ENCODE measurements around the gene SMPD1.

GRCh38 chr11:6427516-6427915 lies 37.2 kb downstream of the SMPD1 start:
- no peak for TF ChIP-seq CTCF (IDR thresholded peaks at IDR 0.05)
- no peak for TF ChIP-seq POLR2AphosphoS5 (IDR thresholded peaks at IDR 0.05; ENCODE audit: insufficient read depth in 1 of 2, low read depth in 1 of 2)
